Endothelial cell of umbilical vein (primary cell): Measurements from ENCODE around the gene KAT6B. TPM values are rescaled to one million over a fixed set of nuclear protein-coding genes. Genes with fewer than 3 reads are reported as not detected.

ENCODE experiments used
- BruUV-seq: library from RNA; stranded (reverse); fragments of 400-500 nt; replicated peaks from 2 replicates; lab custom pipeline; 2021; lab: Mats Ljungman, UMichigan
- CTCF ChIA-PET: fragments of 300-600, 350-600 bp; sonication (Branson Sonifier 250); formaldehyde crosslinking; loops from one replicate; lab custom pipeline; 2021; ENCODE audit warnings: antibody characterized with exemption, inconsistent platforms; lab: Charles Lee
- POLR2A ChIA-PET: fragments of 300-600, 350-600 bp; sonication (Branson Sonifier 250); formaldehyde crosslinking; loops from one replicate; lab custom pipeline; 2021; ENCODE audit warnings: antibody characterized with exemption, inconsistent platforms; lab: Charles Lee
- DNase-seq: peaks from one replicate; pipeline ENCODE4 v3.0.0-alpha.2; 2011; ENCODE audit warnings: low read depth, low spot score
- FAIRE-seq: peaks from 2 replicates; lab custom pipeline; 2011; peaks lifted over from hg19 to GRCh38; lab: Jason Lieb, UNC
- H2AFZ ChIP-seq: 2 replicates; pipeline ENCODE4 v1.6.0; 2012; ENCODE audit warnings: low read depth, low read length, control low read depth, inconsistent platforms
- H3K27ac ChIP-seq: 2 replicates; pipeline ENCODE4 v1.5.1; 2011; ENCODE audit warnings: low read depth, mild to moderate bottlenecking, control low read depth, low read length, moderate library complexity; ENCODE audit not compliant: insufficient read depth
- H3K27me3 ChIP-seq, 2 experiments: 2 replicates each; pipeline versions ENCODE4 v1.6.0 to v1.6.1; 2011; ENCODE audit warnings: low read length in 2 of 2, mixed read lengths in 1 of 2; ENCODE audit not compliant: control insufficient read depth in 2 of 2, insufficient read depth in 2 of 2
- H3K36me3 ChIP-seq, 2 experiments: 2 replicates in 1 of 2; 3 replicates in 1 of 2; pipeline ENCODE4 v1.5.1; 2011; ENCODE audit warnings: low read length in 2 of 2, mild to moderate bottlenecking in 1 of 2, moderate library complexity in 1 of 2; ENCODE audit not compliant: control insufficient read depth in 2 of 2, insufficient read depth in 2 of 2; ENCODE audit errors: extremely low read depth in 1 of 2
- H3K4me1 ChIP-seq: 3 replicates; pipeline ENCODE4 v1.5.1; 2011; ENCODE audit warnings: mild to moderate bottlenecking, low read length; ENCODE audit not compliant: control insufficient read depth, insufficient read depth; ENCODE audit errors: extremely low read depth
- H3K4me2 ChIP-seq: 2 replicates; pipeline ENCODE4 v1.6.1; 2011; ENCODE audit warnings: low read length, control low read depth, mixed read lengths; ENCODE audit not compliant: insufficient read depth
- H3K4me3 ChIP-seq, 3 experiments: fragments of 200-600 bp in 1 of 3; sonication (generic), shearing (Covaris generic) in 1 of 3; replicated peaks in 1 of 3; 2 replicates each; pipeline ENCODE4 v1.5.1; 2011 to 2016; ENCODE audit warnings: control low read depth in 3 of 3, low read length in 3 of 3, mild to moderate bottlenecking in 2 of 3, inconsistent platforms in 1 of 3, low read depth in 1 of 3, moderate library complexity in 1 of 3; ENCODE audit not compliant: insufficient read depth in 1 of 3
- H3K79me2 ChIP-seq: 2 replicates; pipeline ENCODE4 v1.6.0; 2012; ENCODE audit warnings: low read length, inconsistent platforms; ENCODE audit not compliant: control insufficient read depth, insufficient read depth
- H3K9ac ChIP-seq: replicated peaks from 2 replicates; pipeline ENCODE3; 2011; ENCODE audit warnings: low read length, control low read depth; ENCODE audit not compliant: insufficient read depth; ENCODE audit errors: extremely low read depth
- H3K9me1 ChIP-seq: replicated peaks from 3 replicates; pipeline ENCODE4 v1.6.0; 2011; ENCODE audit warnings: mild to moderate bottlenecking, low read length; ENCODE audit not compliant: control insufficient read depth, insufficient read depth; ENCODE audit errors: extremely low read depth
- H3K9me3 ChIP-seq: replicated peaks from 2 replicates; pipeline ENCODE4 v1.5.1; 2012; ENCODE audit warnings: low read length, inconsistent platforms; ENCODE audit not compliant: control insufficient read depth, insufficient read depth
- H4K20me1 ChIP-seq: replicated peaks from 2 replicates; pipeline ENCODE3; 2011; ENCODE audit warnings: mild to moderate bottlenecking, low read length; ENCODE audit not compliant: control insufficient read depth, insufficient read depth; ENCODE audit errors: extremely low read depth
- EZH2 ChIP-seq: IDR thresholded peaks from 2 replicates; pipeline ENCODE4 v1.6.1; 2012; ENCODE audit warnings: borderline replicate concordance, low read depth, mild to moderate bottlenecking, moderate library complexity, low read length, inconsistent platforms; ENCODE audit not compliant: severe bottlenecking
- FOS ChIP-seq: IDR thresholded peaks from 2 replicates; pipeline ENCODE4 v1.6.1; 2011; ENCODE audit warnings: mild to moderate bottlenecking, low read length, moderate library complexity, borderline replicate concordance; ENCODE audit not compliant: insufficient read depth
- GATA2 ChIP-seq: IDR thresholded peaks from 2 replicates; pipeline ENCODE4 v1.7.0; 2011; ENCODE audit warnings: low read depth, mild to moderate bottlenecking, moderate library complexity, mixed read lengths, low read length; ENCODE audit not compliant: insufficient read length, insufficient read depth
- JUN ChIP-seq: IDR thresholded peaks from 2 replicates; pipeline ENCODE4 v1.6.1; 2011; ENCODE audit warnings: borderline replicate concordance, low read depth; ENCODE audit not compliant: insufficient read length, insufficient read depth
- MYC ChIP-seq: IDR thresholded peaks from one replicate; pipeline ENCODE4 v1.6.1; 2011; ENCODE audit warnings: mild to moderate bottlenecking, low read depth, low read length
- POLR2A ChIP-seq: IDR thresholded peaks from 2 replicates; pipeline ENCODE4 v1.6.1; 2012; ENCODE audit warnings: low read depth, mild to moderate bottlenecking, control low read depth, low read length
- POLR2AphosphoS5 ChIP-seq: IDR thresholded peaks from 2 replicates; pipeline ENCODE4 v1.6.1; 2012; ENCODE audit warnings: low read depth, mild to moderate bottlenecking, control low read depth, low read length, moderate library complexity; ENCODE audit not compliant: insufficient read depth
- dilution Hi-C: fragments of 300-500 bp; cut with MboI; formaldehyde crosslinking; loops from one replicate; pipeline ENCODE4 v1.15.0; 2019; ENCODE audit warnings: low sequenced_read_pairs; ENCODE audit not compliant: extremely low pct_ligation_motif_present
- intact Hi-C: fragments of 100-400 bp; cut with micrococcal nuclease; formaldehyde crosslinking; loops from one replicate; pipeline ENCODE4 v1.10.0; 2022
- polyA plus RNA-seq, 4 experiments: library from polyadenylated mRNA; depleted of rRNA in 3 of 4; stranded (reverse) in 3 of 4; unstranded in 1 of 4; fragments of >200 nt; gene quantifications; 2 replicates each; pipeline versions ENCODE4 v1.2.1 to v1.2.3, GENCODE V29; 2011 to 2012; ENCODE audit warnings: missing spikeins in 1 of 4
- total RNA-seq: library from RNA; stranded (reverse); gene quantifications from 2 replicates; pipeline ENCODE4 v1.2.3, GENCODE V29; 2021
- TF ChIP-seq, protein P1 (sequence below), 2 donors: IDR thresholded peaks; 1 replicate in 1 of 2; 2 replicates in 1 of 2; pipeline ENCODE4 v1.5.1; 2011; ENCODE audit warnings: low read length in 2 of 2, mild to moderate bottlenecking in 2 of 2, moderate library complexity in 2 of 2, control low read depth in 1 of 2, inconsistent platforms in 1 of 2, low read depth in 1 of 2; ENCODE audit not compliant: insufficient read depth in 1 of 2; ENCODE audit errors: extremely low read depth in 1 of 2
- TF ChIP-seq, protein P2 (sequence below): IDR thresholded peaks from 2 replicates; pipeline ENCODE4 v1.6.1; 2011; ENCODE audit not compliant: insufficient read depth, insufficient read length

The KAT6B gene
- total and polyA plus RNA-seq, 2 donors (not counting 3 experiments of a cell fraction or from before 2014, with no cell fraction given), result 4.5 to 17.0 TPM

- Histone ChIP-seq H3K4me1 (no peaks in the 10 kb centered on the region), H3K79me2 (peaks cover 2% of the 10 kb centered on the region), H3K4me3 (no peak overlapping the region), H3K4me2 (no peak overlapping the region), H3K9me1 (no peaks in the 10 kb centered on the region), H3K9me3 (no peaks in the 10 kb centered on the region), H2AFZ (no peak overlapping the region), H4K20me1 (peaks cover 2% of the 10 kb centered on the region), H3K9ac (no peak overlapping the region), H3K27ac (no peak overlapping the region), H3K27me3 (no peaks in the 10 kb centered on the region), H3K36me3 (no peaks in the 10 kb centered on the region)
- ChIA-PET CTCF (no interaction called here), POLR2A (no interaction called here)
- DNase-seq (no peak), FAIRE-seq (no peak)
- dilution Hi-C loops (no loop called here), intact Hi-C loops (no loop called here)
- no peak for TF ChIP-seq FOS
- no peak for TF ChIP-seq MYC
- TF ChIP-seq POLR2AphosphoS5, result no peak
- TF ChIP-seq EZH2, result no peak
- BruUV-seq, result no TSS peak
Measured at GRCh38 chr10:74855027-74855426, 28.6 kb downstream of the KAT6B start.

GRCh38 chr10:74855439-74855838, 29.0 kb downstream of the KAT6B start:
- dilution Hi-C loops, result no loop called here

More at GRCh38 chr10:74855439-74855838, 29.0 kb downstream of the KAT6B start:
- H3K9me3 ChIP-seq, result no peaks in the 10 kb centered on the region
- no peaks in the 10 kb centered on the region for H3K4me1 ChIP-seq
- peaks cover 2% of the 10 kb centered on the region for H4K20me1 ChIP-seq
- intact Hi-C loops, result no loop called here
- ChIA-PET POLR2A (no interaction called here), CTCF (interaction anchor here (1.6 kb wide), 1 partner anchor 9 kb away, joined by 3 read pairs; no protein-coding TSS in a partner anchor)
- no peaks in the 10 kb centered on the region for H3K27me3 ChIP-seq
- no TSS peak for BruUV-seq
- H2AFZ ChIP-seq, result no peak overlapping the region
- H3K9me1 ChIP-seq, result no peaks in the 10 kb centered on the region
- DNase-seq, result no peak
- no peak overlapping the region for H3K27ac ChIP-seq
- no peak overlapping the region for H3K4me2 ChIP-seq
- H3K4me3 ChIP-seq, result no peak overlapping the region
- no peak for FAIRE-seq
- H3K36me3 ChIP-seq, result no peaks in the 10 kb centered on the region
- H3K9ac ChIP-seq, result no peak overlapping the region
- peaks cover 2% of the 10 kb centered on the region for H3K79me2 ChIP-seq
- TF ChIP-seq GATA2, result no peak
- TF ChIP-seq, protein P1, sequence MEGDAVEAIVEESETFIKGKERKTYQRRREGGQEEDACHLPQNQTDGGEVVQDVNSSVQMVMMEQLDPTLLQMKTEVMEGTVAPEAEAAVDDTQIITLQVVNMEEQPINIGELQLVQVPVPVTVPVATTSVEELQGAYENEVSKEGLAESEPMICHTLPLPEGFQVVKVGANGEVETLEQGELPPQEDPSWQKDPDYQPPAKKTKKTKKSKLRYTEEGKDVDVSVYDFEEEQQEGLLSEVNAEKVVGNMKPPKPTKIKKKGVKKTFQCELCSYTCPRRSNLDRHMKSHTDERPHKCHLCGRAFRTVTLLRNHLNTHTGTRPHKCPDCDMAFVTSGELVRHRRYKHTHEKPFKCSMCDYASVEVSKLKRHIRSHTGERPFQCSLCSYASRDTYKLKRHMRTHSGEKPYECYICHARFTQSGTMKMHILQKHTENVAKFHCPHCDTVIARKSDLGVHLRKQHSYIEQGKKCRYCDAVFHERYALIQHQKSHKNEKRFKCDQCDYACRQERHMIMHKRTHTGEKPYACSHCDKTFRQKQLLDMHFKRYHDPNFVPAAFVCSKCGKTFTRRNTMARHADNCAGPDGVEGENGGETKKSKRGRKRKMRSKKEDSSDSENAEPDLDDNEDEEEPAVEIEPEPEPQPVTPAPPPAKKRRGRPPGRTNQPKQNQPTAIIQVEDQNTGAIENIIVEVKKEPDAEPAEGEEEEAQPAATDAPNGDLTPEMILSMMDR (IDR thresholded peaks at IDR 0.05; ENCODE audit: extremely low read depth in 1 of 2, insufficient read depth in 1 of 2, low read depth in 1 of 2, low read length in 2 of 2), result no peak
- no peak for TF ChIP-seq EZH2
- no peak for TF ChIP-seq FOS
- no peak for TF ChIP-seq POLR2AphosphoS5
- TF ChIP-seq MYC, result no peak
- TF ChIP-seq JUN, result no peak
- TF ChIP-seq POLR2A, result no peak
- TF ChIP-seq, protein P2, sequence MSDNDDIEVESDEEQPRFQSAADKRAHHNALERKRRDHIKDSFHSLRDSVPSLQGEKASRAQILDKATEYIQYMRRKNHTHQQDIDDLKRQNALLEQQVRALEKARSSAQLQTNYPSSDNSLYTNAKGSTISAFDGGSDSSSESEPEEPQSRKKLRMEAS, result no peak
